Globus pallidus (tissue), 1 donor: ENCODE measurements around the gene IPO5.
A peak's percentile ranks its signal among the peaks of the same experiment; 100 is the strongest.
"Not testable (repeated sequence)": the region's sequence is repeated elsewhere in the genome, so short reads cannot be mapped to it uniquely, and the experiment has no call there.

Experiments used
- DNase-seq: peaks from one replicate; pipeline ENCODE4 v3.0.0-alpha.2; 2015; ENCODE audit warnings: low spot score

Gene IPO5

GRCh38 chr13:97949316-97949715, 4.2 kb upstream of the IPO5 start:
- DNase-seq = not testable (repeated sequence)

GRCh38 chr13:97951376-97951775, 2.1 kb upstream of the IPO5 start:
- no peak for DNase-seq

GRCh38 chr13:97952831-97953230, 644 bp upstream of the IPO5 start:
- DNase-seq = not testable (repeated sequence)

GRCh38 chr13:97961340-97961739, 7.9 kb downstream of the IPO5 start:
- no peak for DNase-seq

- DNase-seq = no peak
These were observed 9.4 kb downstream of the IPO5 start for GRCh38 chr13:97962887-97963286.

GRCh38 chr13:97967226-97967625, 13.8 kb downstream of the IPO5 start:
- no peak for DNase-seq

- no peak for DNase-seq
These were observed 14.5 kb downstream of the IPO5 start for GRCh38 chr13:97967948-97968347.

- no peak for DNase-seq
These were observed 18.0 kb downstream of the IPO5 start for GRCh38 chr13:97971519-97971918.

GRCh38 chr13:97974773-97975172, 21.3 kb downstream of the IPO5 start:
- DNase-seq = no peak

- DNase-seq = no peak
These were observed 21.9 kb downstream of the IPO5 start for GRCh38 chr13:97975280-97975847.

GRCh38 chr13:97975848-97976609, 22.6 kb downstream of the IPO5 start:
- peak; percentile 91 for DNase-seq

GRCh38 chr13:97976610-97977521, 23.4 kb downstream of the IPO5 start:
- peak; percentile 13 for DNase-seq

- no peak for DNase-seq
These were observed 24.5 kb downstream of the IPO5 start for GRCh38 chr13:97977982-97978381.

- DNase-seq = no peak
These were observed 25.2 kb downstream of the IPO5 start for GRCh38 chr13:97978651-97979050.

- DNase-seq = no peak
These were observed 25.6 kb downstream of the IPO5 start for GRCh38 chr13:97979051-97979450.

- DNase-seq = no peak
These were observed 26.1 kb downstream of the IPO5 start for GRCh38 chr13:97979556-97979955.

GRCh38 chr13:97982286-97982685, 28.8 kb downstream of the IPO5 start:
- DNase-seq = no peak

- peak; percentile 21 for DNase-seq
These were observed 33.4 kb downstream of the IPO5 start for GRCh38 chr13:97986835-97987234.

GRCh38 chr13:97999653-98000052, 46.2 kb downstream of the IPO5 start:
- DNase-seq = no peak

GRCh38 chr13:98004107-98004506, 50.6 kb downstream of the IPO5 start:
- DNase-seq = no peak

- DNase-seq = not testable (repeated sequence)
These were observed 51.5 kb downstream of the IPO5 start for GRCh38 chr13:98004997-98005396.

GRCh38 chr13:98007001-98007400, 53.5 kb downstream of the IPO5 start:
- no peak for DNase-seq

GRCh38 chr13:98013241-98013640, 59.8 kb downstream of the IPO5 start:
- DNase-seq = no peak
